Stomach (tissue), 19 donors: ENCODE measurements around the gene GPR139. TPM values are rescaled to one million over a fixed set of nuclear protein-coding genes. Genes with fewer than 3 reads are reported as not detected.

Experiments used
- DNase-seq, 2 donors: peaks; one replicate each; pipeline versions ENCODE4 v3.0.0 to v3.0.0-alpha.2; 2013 to 2019
- H3K27ac ChIP-seq, 5 donors: fragments of 200-600 bp in 4 of 5; sonication (generic) in 4 of 5; one replicate each; pipeline ENCODE4 v1.5.1; 2013 to 2019; ENCODE audit warnings: mild to moderate bottlenecking in 1 of 5, moderate library complexity in 1 of 5
- H3K27me3 ChIP-seq, 3 donors: fragments of 200-600 bp; sonication (generic); one replicate each; pipeline ENCODE4 v1.5.1; 2017 to 2019; ENCODE audit warnings: mixed run types in 1 of 3
- H3K36me3 ChIP-seq, 4 donors: fragments of 200-600 bp; sonication (generic); 1 replicate in 3 of 4; 2 replicates in 1 of 4; pipeline ENCODE4 v1.5.1; 2016 to 2019
- H3K4me1 ChIP-seq, 4 donors: fragments of 200-600 bp; sonication (generic); one replicate each; pipeline ENCODE4 v1.5.1; 2016 to 2019
- H3K4me3 ChIP-seq, 4 donors: fragments of 200-600 bp; sonication (generic) in 3 of 4; one replicate each; pipeline ENCODE4 v1.5.1; 2016 to 2019; ENCODE audit warnings: mild to moderate bottlenecking in 1 of 4
- H3K9me3 ChIP-seq, 4 donors: fragments of 200-600 bp; sonication (generic); one replicate each; pipeline ENCODE4 v1.5.1; 2016 to 2019
- CTCF ChIP-seq, 7 experiments: fragments of 450-650 bp in 4 of 7; fragments of 200-600 bp in 3 of 7; sonication (generic) in 3 of 7; IDR thresholded peaks; one replicate each; pipeline ENCODE4 v1.5.1; 2016 to 2019; ENCODE audit warnings: antibody characterized with exemption in 7 of 7, control low read depth in 2 of 7, mild to moderate bottlenecking in 1 of 7
- EP300 ChIP-seq: sonication (generic); formaldehyde crosslinking; IDR thresholded peaks from one replicate; pipeline ENCODE4 v1.6.1; 2017; ENCODE audit warnings: antibody characterized with exemption
- POLR2A ChIP-seq, 4 donors: fragments of 450-650 bp; IDR thresholded peaks; one replicate each; pipeline ENCODE4 v1.6.1; 2016; ENCODE audit warnings: antibody characterized with exemption in 4 of 4, control low read depth in 2 of 4, mild to moderate bottlenecking in 1 of 4, moderate library complexity in 1 of 4
- POLR2AphosphoS5 ChIP-seq, 3 donors: sonication (generic); formaldehyde crosslinking; IDR thresholded peaks; one replicate each; pipeline ENCODE4 v1.6.1; 2016; ENCODE audit warnings: antibody characterized with exemption in 3 of 3
- WGBS, 5 donors: extraction: QIAGEN DNeasy Blood & Tissue Kit in 3 of 5; methylation state at CpG; one replicate each; pipeline versions ENCODE4 v1.1.5 to v1.1.7; 2013 to 2018; 5-methylcytosine and 5-hydroxymethylcytosine counted together
- intact Hi-C: fragments of 100-400 bp; cut with DNase I; formaldehyde crosslinking; loops from one replicate; pipeline ENCODE4 v1.15.1; 2023; ENCODE audit warnings: low total_unique reads
- long read RNA-seq, 10 donors: transcript quantifications; one replicate each; lab custom pipeline, GENCODE V29; 2026
- polyA plus RNA-seq, 3 donors: library from polyadenylated mRNA; stranded (reverse); fragments of 200-250 nt; gene quantifications; one replicate each; pipeline ENCODE4 v1.2.3, GENCODE V29; 2013
- total RNA-seq, 5 donors: library from RNA; depleted of rRNA; stranded (reverse); fragments of >200 nt; gene quantifications; one replicate each; pipeline versions ENCODE4 v1.1.0 to v1.2.3, GENCODE V29; 2014 to 2016
- donor health status: healthy with polysubstance abuse.
- donor health status: Bipolar disorder and iron deficiency.
- donor health status: healthy.

The GPR139 gene
- total RNA-seq (not detected), polyA plus RNA-seq (not detected)
- long read RNA-seq, donor 1, result 0 reads
- long read RNA-seq, donor 2, result 0 reads
- long read RNA-seq, donor 3, result 0 reads
- long read RNA-seq, donor 4, result 0 reads
- long read RNA-seq, donor 5, result 0 reads
- long read RNA-seq, donor 6, partial matches to known transcripts, result 0 of 1 reads
- long read RNA-seq, donor 6, other reads (novel, unspliced or antisense), result 0 of 1 reads
- long read RNA-seq, donor 7, result 0 reads
- long read RNA-seq, donor 8, result 0 reads
- long read RNA-seq, donor 9, result 0 reads
- long read RNA-seq, donor 10, result 0 reads

DNA sequence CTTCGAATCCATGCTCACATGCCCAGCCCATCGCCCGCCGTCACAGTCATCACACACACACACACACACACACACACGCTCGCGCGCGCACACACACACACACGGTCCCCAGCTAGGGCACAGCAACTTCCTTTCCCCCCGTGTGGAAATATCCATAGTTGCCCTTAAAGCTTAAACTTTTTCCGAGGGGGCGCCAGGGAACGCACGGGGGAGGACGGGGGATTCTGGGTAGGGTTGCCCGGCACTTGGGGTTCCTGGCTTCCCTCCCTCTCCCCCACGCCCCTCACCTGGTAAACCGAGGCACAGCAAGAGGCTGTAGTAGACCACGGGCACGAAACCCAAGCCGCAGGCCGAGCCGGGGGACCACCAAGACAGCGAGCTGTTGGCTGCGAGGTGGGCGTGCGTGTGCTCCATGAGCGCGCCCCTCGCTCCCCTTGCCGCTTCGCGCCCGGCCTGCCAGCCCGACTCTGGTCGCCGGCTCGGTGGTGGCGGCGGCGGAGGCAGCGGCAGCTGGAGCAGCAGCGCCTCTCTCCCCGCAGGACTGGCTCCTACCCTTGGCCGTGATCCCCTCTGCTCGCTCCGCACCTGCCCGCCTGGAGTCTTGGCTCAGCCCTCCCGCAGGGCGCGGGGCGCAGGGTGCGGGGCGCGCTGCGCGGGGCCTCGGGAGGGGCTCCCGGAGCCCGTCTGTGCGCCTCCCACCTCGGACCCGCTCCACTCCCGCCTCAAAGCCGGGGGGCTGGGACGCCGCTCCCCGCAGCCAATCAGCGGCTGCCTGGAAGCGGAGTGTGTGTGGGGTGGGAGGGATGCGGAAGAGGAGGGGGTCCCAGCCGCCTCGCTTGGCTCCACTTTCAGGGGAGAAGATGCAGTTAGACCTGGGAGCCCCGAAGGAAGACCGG, at the start of gene GPR139:
GPR139 (minus strand) TSS at position 688 of the 896 bp plus-strand sequence; CDS start at position 414, 274 bp downstream.
- H3K4me3 ChIP-seq, result no peak within 1 kb of the TSS
- 2 to 4% (median 3%) methylated on average over 19 to 76 of the region's 76 CpGs for WGBS, 5 donors
- TF ChIP-seq EP300 (no peak), POLR2A (IDR thresholded peaks at IDR 0.05) (no peak), POLR2AphosphoS5 (IDR thresholded peaks at IDR 0.05) (no peak), CTCF (IDR thresholded peaks at IDR 0.05) (no peak)
- peak in 1 of 2 donors; percentile 15 for DNase-seq
- intact Hi-C loops, result no loop called here
- peaks cover 5 to 66% (median 34%) of the 10 kb centered on the region in 3 donors for H3K27me3 ChIP-seq
- peaks cover 0 to 5% (median 1%) of the 10 kb centered on the region in 4 donors for H3K9me3 ChIP-seq
- H3K4me1 ChIP-seq, result peaks cover 0 to 14% (median 7%) of the 10 kb centered on the region in 4 donors
- no peak within 1 kb of the TSS for H3K27ac ChIP-seq
- no peaks in the 10 kb centered on the region for H3K36me3 ChIP-seq

- intact Hi-C loops, result no loop called here
- no peak for DNase-seq
- no peak for TF ChIP-seq EP300
- TF ChIP-seq CTCF (IDR thresholded peaks at IDR 0.05), result no peak
- Histone ChIP-seq H3K4me3 (no peak overlapping the region), H3K9me3 (peaks cover 0 to 23% (median 16%) of the 10 kb centered on the region in 4 donors), H3K27ac (no peak overlapping the region), H3K4me1 (no peaks in the 10 kb centered on the region), H3K27me3 (no peaks in the 10 kb centered on the region), H3K36me3 (no peaks in the 10 kb centered on the region)
- WGBS, 5 donors, result 79 to 86% (median 82%) methylated on average over 8 of the region's 8 CpGs
Measured at GRCh38 chr16:20122011-20122410, 48.3 kb upstream of the GPR139 start.

GRCh38 chr16:20114356-20114755, 40.7 kb upstream of the GPR139 start:
- no peak for DNase-seq
- WGBS, 5 donors, result 63 to 75% (median 69%) methylated on average over 8 of the region's 8 CpGs
- H3K36me3 ChIP-seq, result no peaks in the 10 kb centered on the region

More at GRCh38 chr16:20114356-20114755, 40.7 kb upstream of the GPR139 start:
- Histone ChIP-seq H3K27ac (no peak overlapping the region), H3K4me1 (no peaks in the 10 kb centered on the region), H3K4me3 (no peak overlapping the region), H3K9me3 (no peaks in the 10 kb centered on the region), H3K27me3 (no peaks in the 10 kb centered on the region)
- TF ChIP-seq EP300 (no peak), POLR2AphosphoS5 (IDR thresholded peaks at IDR 0.05) (no peak), POLR2A (IDR thresholded peaks at IDR 0.05) (no peak), CTCF (IDR thresholded peaks at IDR 0.05) (no peak)
- intact Hi-C loops, result no loop called here
